ENCODE results near the gene TMEM225B.

GRCh38 chr7:99576251-99576650, 21.8 kb upstream of the TMEM225B start:
- TF ChIP-seq, protein P1, sequence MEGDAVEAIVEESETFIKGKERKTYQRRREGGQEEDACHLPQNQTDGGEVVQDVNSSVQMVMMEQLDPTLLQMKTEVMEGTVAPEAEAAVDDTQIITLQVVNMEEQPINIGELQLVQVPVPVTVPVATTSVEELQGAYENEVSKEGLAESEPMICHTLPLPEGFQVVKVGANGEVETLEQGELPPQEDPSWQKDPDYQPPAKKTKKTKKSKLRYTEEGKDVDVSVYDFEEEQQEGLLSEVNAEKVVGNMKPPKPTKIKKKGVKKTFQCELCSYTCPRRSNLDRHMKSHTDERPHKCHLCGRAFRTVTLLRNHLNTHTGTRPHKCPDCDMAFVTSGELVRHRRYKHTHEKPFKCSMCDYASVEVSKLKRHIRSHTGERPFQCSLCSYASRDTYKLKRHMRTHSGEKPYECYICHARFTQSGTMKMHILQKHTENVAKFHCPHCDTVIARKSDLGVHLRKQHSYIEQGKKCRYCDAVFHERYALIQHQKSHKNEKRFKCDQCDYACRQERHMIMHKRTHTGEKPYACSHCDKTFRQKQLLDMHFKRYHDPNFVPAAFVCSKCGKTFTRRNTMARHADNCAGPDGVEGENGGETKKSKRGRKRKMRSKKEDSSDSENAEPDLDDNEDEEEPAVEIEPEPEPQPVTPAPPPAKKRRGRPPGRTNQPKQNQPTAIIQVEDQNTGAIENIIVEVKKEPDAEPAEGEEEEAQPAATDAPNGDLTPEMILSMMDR (conservative IDR thresholded peaks at IDR 0.05; ENCODE audit: low read depth, low read length) = no peak
- TF ChIP-seq EZH2phosphoT487 (IDR thresholded peaks at IDR 0.05; ENCODE audit: borderline replicate concordance, low read length) = no peak
- no peak for TF ChIP-seq EZH2 (IDR thresholded peaks at IDR 0.05; ENCODE audit: low read length, unreplicated experiment)

Data from PC-3 (cell line).